Upper lobe of left lung (tissue), 4 donors: ENCODE data around the gene AFAP1.

Experiments
- EP300 ChIP-seq, 4 donors: sonication (generic); formaldehyde crosslinking; IDR thresholded peaks; one replicate each; pipeline ENCODE4 v1.5.1; 2017; ENCODE audit warnings: antibody characterized with exemption in 4 of 4, control low read depth in 2 of 4
- POLR2A ChIP-seq, 4 donors: fragments of 450-650 bp; IDR thresholded peaks; one replicate each; pipeline ENCODE4 v1.5.1; 2016 to 2017; ENCODE audit warnings: antibody characterized with exemption in 4 of 4, mild to moderate bottlenecking in 2 of 4
- POLR2AphosphoS5 ChIP-seq, 2 donors: sonication (generic); formaldehyde crosslinking; IDR thresholded peaks; one replicate each; pipeline ENCODE4 v1.5.1; 2017; ENCODE audit warnings: antibody characterized with exemption in 2 of 2
- TF ChIP-seq, protein P1 (sequence below), 6 experiments: fragments of 450-650 bp in 4 of 6; fragments of 200-600 bp in 2 of 6; sonication (generic) in 2 of 6; IDR thresholded peaks; one replicate each; pipeline ENCODE4 v1.5.1; 2016 to 2019; ENCODE audit warnings: antibody characterized with exemption in 6 of 6

DNA sequence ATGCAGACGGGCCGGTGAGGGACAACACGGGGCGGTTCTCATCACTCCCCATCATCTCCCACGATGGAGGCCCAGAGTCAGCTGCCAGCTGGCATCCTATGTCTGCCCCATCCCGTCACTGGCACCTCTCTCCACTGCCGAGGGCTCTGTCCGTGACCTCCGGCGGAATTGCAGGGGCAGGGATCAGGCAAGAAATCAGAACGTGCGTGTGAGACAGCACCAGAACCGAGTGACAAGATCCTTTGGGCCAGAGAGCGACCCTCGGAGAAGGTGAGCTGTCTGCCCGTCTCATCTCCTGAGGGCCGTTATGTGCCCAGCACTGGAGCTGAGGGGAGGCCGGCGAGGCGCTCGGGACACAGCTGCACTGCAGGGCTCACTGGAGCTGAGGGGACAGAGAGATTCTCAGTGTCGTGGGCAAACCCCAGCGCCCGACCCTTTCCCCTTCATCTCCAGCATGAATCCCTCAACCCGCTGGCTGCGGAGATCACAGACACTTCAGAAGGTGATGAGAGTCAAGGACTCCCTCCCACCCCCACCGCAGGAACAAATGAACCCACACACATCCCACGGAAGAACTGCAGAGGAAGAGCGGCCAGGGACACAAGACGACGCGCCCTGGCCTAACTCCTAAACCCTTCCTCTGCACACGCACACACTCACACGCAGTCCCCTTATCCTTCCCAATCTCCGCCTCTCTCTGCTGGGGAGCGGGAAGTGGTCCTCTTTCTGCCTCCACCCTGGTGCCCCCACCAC lies 128.7 kb downstream of the AFAP1 start:
- TF ChIP-seq, protein P1, sequence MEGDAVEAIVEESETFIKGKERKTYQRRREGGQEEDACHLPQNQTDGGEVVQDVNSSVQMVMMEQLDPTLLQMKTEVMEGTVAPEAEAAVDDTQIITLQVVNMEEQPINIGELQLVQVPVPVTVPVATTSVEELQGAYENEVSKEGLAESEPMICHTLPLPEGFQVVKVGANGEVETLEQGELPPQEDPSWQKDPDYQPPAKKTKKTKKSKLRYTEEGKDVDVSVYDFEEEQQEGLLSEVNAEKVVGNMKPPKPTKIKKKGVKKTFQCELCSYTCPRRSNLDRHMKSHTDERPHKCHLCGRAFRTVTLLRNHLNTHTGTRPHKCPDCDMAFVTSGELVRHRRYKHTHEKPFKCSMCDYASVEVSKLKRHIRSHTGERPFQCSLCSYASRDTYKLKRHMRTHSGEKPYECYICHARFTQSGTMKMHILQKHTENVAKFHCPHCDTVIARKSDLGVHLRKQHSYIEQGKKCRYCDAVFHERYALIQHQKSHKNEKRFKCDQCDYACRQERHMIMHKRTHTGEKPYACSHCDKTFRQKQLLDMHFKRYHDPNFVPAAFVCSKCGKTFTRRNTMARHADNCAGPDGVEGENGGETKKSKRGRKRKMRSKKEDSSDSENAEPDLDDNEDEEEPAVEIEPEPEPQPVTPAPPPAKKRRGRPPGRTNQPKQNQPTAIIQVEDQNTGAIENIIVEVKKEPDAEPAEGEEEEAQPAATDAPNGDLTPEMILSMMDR (IDR thresholded peaks at IDR 0.05): no peak
- TF ChIP-seq POLR2A (IDR thresholded peaks at IDR 0.05) (no peak), POLR2AphosphoS5 (IDR thresholded peaks at IDR 0.05) (no peak), EP300 (IDR thresholded peaks at IDR 0.05) (no peak)
